Upper lobe of right lung (tissue), 1 donor: ENCODE results near the gene BABAM2. TPM values are rescaled to one million over a fixed set of nuclear protein-coding genes. Genes with fewer than 3 reads are reported as not detected.

Source experiments
- ATAC-seq: fragments of 200-7000 bp; cut with Tn5 transposase; one replicate; pipeline ENCODE4 v1.9.1; 2020; ENCODE audit warnings: mild to moderate bottlenecking, moderate library complexity
- DNase-seq: peaks from one replicate; pipeline ENCODE4 v3.0.0-alpha.2; 2020
- H3K27ac ChIP-seq: fragments of 200-600 bp; one replicate; pipeline ENCODE4 v1.8.0; 2022
- H3K27me3 ChIP-seq: fragments of 200-600 bp; one replicate; pipeline ENCODE4 v1.8.0; 2022; ENCODE audit warnings: mild to moderate bottlenecking
- H3K36me3 ChIP-seq: fragments of 200-600 bp; one replicate; pipeline ENCODE4 v1.8.0; 2022
- H3K4me1 ChIP-seq: fragments of 200-600 bp; one replicate; pipeline ENCODE4 v1.8.0; 2022
- H3K4me3 ChIP-seq: fragments of 200-600 bp; one replicate; pipeline ENCODE4 v1.8.0; 2022; ENCODE audit warnings: mild to moderate bottlenecking
- H3K9me3 ChIP-seq: fragments of 200-600 bp; one replicate; pipeline ENCODE4 v1.8.0; 2022
- intact Hi-C: fragments of 100-400 bp; cut with DNase I; formaldehyde crosslinking; loops from one replicate; pipeline ENCODE4 v1.11.0; 2022
- total RNA-seq: library from RNA; stranded (reverse); fragmentation: NEBNext Ultra II Directional; extraction: Animal tissue kit (Norgen Biotek cat#: 25700); gene quantifications from one replicate; pipeline ENCODE4 v1.2.1, GENCODE V29; 2021
- TF ChIP-seq, protein P1 (sequence below): fragments of 200-600 bp; IDR thresholded peaks from one replicate; pipeline ENCODE4 v1.8.0; 2022; ENCODE audit warnings: antibody characterized with exemption
- donor health status: DM: no; HTN: yes; CAD: no; lungs with severe emphysema.

Gene BABAM2
- total RNA-seq, 1 donor from 2014 or later, result 36.2 TPM

GRCh38 chr2:28117104-28117596 lies 226.6 kb downstream of the BABAM2 start:
- Histone ChIP-seq H3K36me3 (no peaks in the 10 kb centered on the region), H3K27me3 (no peaks in the 10 kb centered on the region), H3K4me3 (no peak overlapping the region), H3K27ac (no peak overlapping the region), H3K9me3 (no peaks in the 10 kb centered on the region), H3K4me1 (no peaks in the 10 kb centered on the region)
- peak; percentile 95 for ATAC-seq
- TF ChIP-seq, protein P1, sequence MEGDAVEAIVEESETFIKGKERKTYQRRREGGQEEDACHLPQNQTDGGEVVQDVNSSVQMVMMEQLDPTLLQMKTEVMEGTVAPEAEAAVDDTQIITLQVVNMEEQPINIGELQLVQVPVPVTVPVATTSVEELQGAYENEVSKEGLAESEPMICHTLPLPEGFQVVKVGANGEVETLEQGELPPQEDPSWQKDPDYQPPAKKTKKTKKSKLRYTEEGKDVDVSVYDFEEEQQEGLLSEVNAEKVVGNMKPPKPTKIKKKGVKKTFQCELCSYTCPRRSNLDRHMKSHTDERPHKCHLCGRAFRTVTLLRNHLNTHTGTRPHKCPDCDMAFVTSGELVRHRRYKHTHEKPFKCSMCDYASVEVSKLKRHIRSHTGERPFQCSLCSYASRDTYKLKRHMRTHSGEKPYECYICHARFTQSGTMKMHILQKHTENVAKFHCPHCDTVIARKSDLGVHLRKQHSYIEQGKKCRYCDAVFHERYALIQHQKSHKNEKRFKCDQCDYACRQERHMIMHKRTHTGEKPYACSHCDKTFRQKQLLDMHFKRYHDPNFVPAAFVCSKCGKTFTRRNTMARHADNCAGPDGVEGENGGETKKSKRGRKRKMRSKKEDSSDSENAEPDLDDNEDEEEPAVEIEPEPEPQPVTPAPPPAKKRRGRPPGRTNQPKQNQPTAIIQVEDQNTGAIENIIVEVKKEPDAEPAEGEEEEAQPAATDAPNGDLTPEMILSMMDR, result no peak
- intact Hi-C loops, result no loop called here
- no peak for DNase-seq

DNA sequence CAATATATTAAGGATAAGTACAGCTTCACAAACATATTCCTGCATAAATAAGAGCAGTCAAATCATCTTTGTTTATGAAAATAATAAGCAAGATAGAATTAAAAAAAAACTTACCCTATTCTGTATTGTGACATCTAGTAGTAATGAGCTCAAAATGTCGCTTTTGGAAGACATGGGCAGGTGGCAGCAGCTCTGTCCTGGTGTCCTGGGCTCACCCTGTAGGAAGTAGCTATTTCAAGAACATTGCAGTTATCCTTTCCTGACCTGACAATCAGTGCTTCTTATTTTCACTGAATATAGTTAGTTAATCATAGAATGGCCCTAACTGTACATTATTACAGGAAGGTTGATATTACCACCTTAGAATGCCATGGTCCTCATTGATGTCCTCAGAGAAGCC lies 229.1 kb downstream of the BABAM2 start:
- Histone ChIP-seq H3K27me3 (no peaks in the 10 kb centered on the region), H3K27ac (no peak overlapping the region), H3K4me3 (no peak overlapping the region), H3K4me1 (no peaks in the 10 kb centered on the region), H3K36me3 (no peaks in the 10 kb centered on the region), H3K9me3 (no peaks in the 10 kb centered on the region)
- TF ChIP-seq, protein P1, result no peak
- DNase-seq (no peak), ATAC-seq (no peak)
- intact Hi-C loops, result no loop called here

DNA sequence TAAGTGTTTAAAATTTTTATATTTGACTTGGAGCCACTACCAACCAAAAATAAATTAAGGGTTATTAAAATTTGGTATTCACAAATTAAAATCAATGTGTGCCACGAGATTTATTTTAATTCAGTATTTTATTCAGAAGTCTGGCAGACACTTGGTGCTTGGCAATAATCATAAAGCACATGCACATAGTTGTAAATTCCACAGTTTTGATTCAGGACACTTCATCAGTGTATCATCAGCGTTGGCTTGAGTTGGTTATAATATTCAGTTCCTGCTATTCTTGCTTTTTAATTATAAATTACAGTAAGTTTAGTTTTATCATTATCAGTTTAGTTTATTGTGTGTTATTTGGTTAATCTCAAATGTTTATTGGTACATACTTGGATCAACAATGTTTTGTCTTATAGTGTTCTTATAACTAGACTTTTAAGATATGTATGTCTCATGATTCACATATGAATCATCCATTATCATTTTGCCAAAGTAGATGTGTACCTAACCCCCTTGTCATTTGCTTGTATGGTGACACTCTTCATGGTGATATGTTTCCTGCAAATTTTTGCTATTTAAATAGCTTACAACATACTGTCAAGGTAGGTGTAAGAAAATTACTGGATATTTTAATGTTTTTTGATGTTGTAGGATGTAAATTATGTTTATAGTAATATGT lies 237.9 kb downstream of the BABAM2 start:
- intact Hi-C loops, result no loop called here
- no peaks in the 10 kb centered on the region for H3K9me3 ChIP-seq
- H3K4me1 ChIP-seq, result peaks cover under 1% of the 10 kb centered on the region
- no peak overlapping the region for H3K4me3 ChIP-seq
- TF ChIP-seq, protein P1, result no peak
- H3K27ac ChIP-seq, result no peak overlapping the region
- no peak for ATAC-seq
- H3K27me3 ChIP-seq, result no peaks in the 10 kb centered on the region
- no peaks in the 10 kb centered on the region for H3K36me3 ChIP-seq
- no peak for DNase-seq

DNA sequence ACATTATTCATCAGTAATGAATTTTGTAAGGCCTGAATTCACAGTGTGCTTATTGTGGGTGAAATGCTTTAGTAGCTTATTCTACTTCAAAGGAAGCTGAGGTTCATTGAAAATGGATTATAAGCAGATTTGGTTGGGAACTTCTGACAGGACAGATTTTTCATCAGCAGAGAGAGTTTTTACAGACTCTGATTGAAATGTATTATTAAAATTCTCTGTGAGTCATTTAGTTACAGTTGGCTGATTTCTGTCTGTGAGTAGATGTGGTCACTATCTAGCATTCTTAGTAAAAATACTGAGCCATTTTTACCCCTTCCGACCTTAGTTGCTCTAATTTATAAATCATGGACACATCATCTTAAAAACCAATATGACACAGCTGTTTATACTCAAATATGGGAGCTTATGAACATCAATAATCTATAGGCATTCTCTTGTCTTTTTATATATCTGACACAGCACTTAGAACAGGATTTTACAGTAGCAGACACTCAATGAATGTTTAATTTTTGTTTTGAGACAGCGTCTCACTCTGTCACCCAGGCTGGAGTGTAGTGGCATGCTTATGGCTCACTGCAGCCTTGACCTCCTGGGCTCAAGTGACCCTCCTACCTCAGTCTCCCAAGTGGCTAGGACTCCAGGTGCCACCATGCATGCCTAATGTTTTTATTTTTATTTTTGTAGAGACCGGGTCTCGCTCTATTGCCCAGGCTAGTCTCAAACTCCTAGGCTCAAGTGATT lies 239.6 kb downstream of the BABAM2 start:
- intact Hi-C loops, result no loop called here
- Histone ChIP-seq H3K9me3 (no peaks in the 10 kb centered on the region), H3K36me3 (no peaks in the 10 kb centered on the region), H3K4me1 (peaks cover 18% of the 10 kb centered on the region), H3K4me3 (no peak overlapping the region), H3K27ac (no peak overlapping the region), H3K27me3 (no peaks in the 10 kb centered on the region)
- no peak for ATAC-seq
- DNase-seq, result no peak
- TF ChIP-seq, protein P1, result no peak

- ATAC-seq (no peak), DNase-seq (no peak)
- Histone ChIP-seq H3K4me1 (peaks cover 27% of the 10 kb centered on the region), H3K9me3 (no peaks in the 10 kb centered on the region), H3K27me3 (no peaks in the 10 kb centered on the region), H3K27ac (no peak overlapping the region), H3K4me3 (no peak overlapping the region), H3K36me3 (no peaks in the 10 kb centered on the region)
- TF ChIP-seq, protein P1, result no peak
- intact Hi-C loops, result no loop called here
Measured at GRCh38 chr2:28133778-28134177, 243.2 kb downstream of the BABAM2 start.
